Progenitor cell of endocrine pancreas (in vitro differentiated cells): ENCODE results near the gene ISX. TPM values are rescaled to one million over a fixed set of nuclear protein-coding genes. Genes with fewer than 3 reads are reported as not detected.
"Not testable (repeated sequence)": the region's sequence is repeated elsewhere in the genome, so short reads cannot be mapped to it uniquely, and the experiment has no call there.

ENCODE experiments used
- DNase-seq: peaks from one replicate; pipeline ENCODE4 v3.0.0; 2021; ENCODE audit warnings: low spot score; ENCODE audit not compliant: unreplicated experiment
- H3K27ac Mint-ChIP-seq: 2 replicates; pipeline ENCODE4 v1.8.0; 2021; ENCODE audit warnings: mild to moderate bottlenecking, moderate library complexity, mixed read lengths
- H3K27me3 Mint-ChIP-seq: 2 replicates; pipeline ENCODE4 v1.8.0; 2021; ENCODE audit warnings: mixed read lengths
- H3K36me3 Mint-ChIP-seq: 2 replicates; pipeline ENCODE4 v1.8.0; 2022; ENCODE audit warnings: mixed read lengths; ENCODE audit not compliant: insufficient read depth
- H3K4me1 Mint-ChIP-seq: 2 replicates; pipeline ENCODE4 v1.8.0; 2021; ENCODE audit warnings: low read depth, mixed read lengths
- H3K4me3 Mint-ChIP-seq: 2 replicates; pipeline ENCODE4 v1.8.0; 2021; ENCODE audit warnings: low read depth, mild to moderate bottlenecking, moderate library complexity, mixed read lengths
- H3K9me3 Mint-ChIP-seq: 2 replicates; pipeline ENCODE4 v1.8.0; 2021; ENCODE audit warnings: low read depth, mixed read lengths
- CTCF ChIP-seq: fragments of 200-600 bp; sonication (generic); IDR thresholded peaks from one replicate; pipeline ENCODE4 v1.5.0; 2021; ENCODE audit warnings: antibody characterized with exemption, mild to moderate bottlenecking; ENCODE audit not compliant: unreplicated experiment
- total RNA-seq: library from RNA; stranded (reverse); gene quantifications from 2 replicates; pipeline ENCODE4 v1.2.1, GENCODE V29; 2021

ISX gene
- total RNA-seq, 1 donor from 2014 or later = 8.9 TPM

GRCh38 chr22:35044607-35045390 is 21.2 kb upstream of the ISX start:
- Mint-ChIP-seq H3K4me1 (peaks cover 10% of the 10 kb centered on the region), H3K36me3 (no peaks in the 10 kb centered on the region), H3K27ac (no peak overlapping the region), H3K27me3 (no peaks in the 10 kb centered on the region), H3K4me3 (no peak overlapping the region), H3K9me3 (peaks cover 15% of the 10 kb centered on the region)
- no peak for DNase-seq
- no peak for TF ChIP-seq CTCF

- Mint-ChIP-seq H3K27ac (no peak overlapping the region), H3K4me3 (no peak overlapping the region), H3K36me3 (no peaks in the 10 kb centered on the region), H3K9me3 (peaks cover 20% of the 10 kb centered on the region), H3K27me3 (no peaks in the 10 kb centered on the region), H3K4me1 (peaks cover 10% of the 10 kb centered on the region)
- TF ChIP-seq CTCF = no peak
- no peak for DNase-seq
Observed at GRCh38 chr22:35045451-35045850, 20.5 kb upstream of the ISX start.

- no peak for DNase-seq
- TF ChIP-seq CTCF = no peak
- Mint-ChIP-seq H3K27ac (no peak overlapping the region), H3K9me3 (peaks cover 17% of the 10 kb centered on the region), H3K27me3 (no peaks in the 10 kb centered on the region), H3K4me1 (peaks cover 7% of the 10 kb centered on the region), H3K4me3 (no peak overlapping the region), H3K36me3 (no peaks in the 10 kb centered on the region)
Observed at GRCh38 chr22:35046744-35047462, 19.1 kb upstream of the ISX start.

- H3K36me3 Mint-ChIP-seq, H3K27me3 Mint-ChIP-seq, H3K27ac Mint-ChIP-seq, DNase-seq, H3K4me3 Mint-ChIP-seq: not testable (repeated sequence)
- H3K4me1 Mint-ChIP-seq = peaks cover 20% of the 10 kb centered on the region
- peaks cover 17% of the 10 kb centered on the region for H3K9me3 Mint-ChIP-seq
Observed at GRCh38 chr22:35050038-35050437, 15.9 kb upstream of the ISX start.

GRCh38 chr22:35051013-35051535 is 14.9 kb upstream of the ISX start:
- no peak for TF ChIP-seq CTCF
- Mint-ChIP-seq H3K4me1 (peaks cover 20% of the 10 kb centered on the region), H3K27ac (no peak overlapping the region), H3K4me3 (no peak overlapping the region), H3K27me3 (no peaks in the 10 kb centered on the region), H3K9me3 (peaks cover 17% of the 10 kb centered on the region), H3K36me3 (no peaks in the 10 kb centered on the region)
- DNase-seq = no peak
